ENCODE results near the gene SLIT3.

GRCh38 chr5:168969326-168969886 is 331.5 kb downstream of the SLIT3 start:
- TF ChIP-seq CTCF (conservative IDR thresholded peaks at IDR 0.05; ENCODE audit: low read length) (no peak), EZH2phosphoT487 (IDR thresholded peaks at IDR 0.05; ENCODE audit: borderline replicate concordance) (no peak)

Measured in Loucy (cell line).